Sigmoid colon (tissue), 4 donors: ENCODE data around the gene SCG2.

Experiments
- CTCF ChIP-seq, 4 experiments: fragments of 450-650 bp in 3 of 4; fragments of 200-600 bp in 1 of 4; IDR thresholded peaks; one replicate each; pipeline ENCODE4 v1.5.1; 2016 to 2019; ENCODE audit warnings: antibody characterized with exemption in 4 of 4, mild to moderate bottlenecking in 3 of 4, moderate library complexity in 2 of 4
- EP300 ChIP-seq, 4 donors: sonication (generic); formaldehyde crosslinking; IDR thresholded peaks; one replicate each; pipeline ENCODE4 v1.6.1; 2017; ENCODE audit warnings: antibody characterized with exemption in 4 of 4
- POLR2A ChIP-seq, 2 donors: fragments of 450-650 bp; IDR thresholded peaks; one replicate each; pipeline ENCODE4 v1.6.1; 2016; ENCODE audit warnings: antibody characterized with exemption in 2 of 2, mild to moderate bottlenecking in 2 of 2, moderate library complexity in 2 of 2
- POLR2AphosphoS5 ChIP-seq, 4 donors: sonication (generic); formaldehyde crosslinking; IDR thresholded peaks; one replicate each; pipeline ENCODE4 v1.6.1; 2017; ENCODE audit warnings: antibody characterized with exemption in 4 of 4

GRCh38 chr2:223619486-223620129, 17.4 kb upstream of the SCG2 start:
- TF ChIP-seq CTCF (IDR thresholded peaks at IDR 0.05) (no peak), POLR2A (IDR thresholded peaks at IDR 0.05) (no peak), POLR2AphosphoS5 (IDR thresholded peaks at IDR 0.05) (no peak), EP300 (IDR thresholded peaks at IDR 0.05) (no peak)
